Natural killer cell (primary cell): Measurements from ENCODE around the gene CUL1. TPM values are rescaled to one million over a fixed set of nuclear protein-coding genes. Genes with fewer than 3 reads are reported as not detected.
"Not testable (repeated sequence)": the region's sequence is repeated elsewhere in the genome, so short reads cannot be mapped to it uniquely, and the experiment has no call there.

Source experiments
- ATAC-seq, 3 donors: fragments of 150-1000 bp in 2 of 3; fragments of 200-7000 bp in 1 of 3; cut with Tn5 transposase; 1 replicate in 1 of 3; 2 replicates in 2 of 3; pipeline ENCODE4 v1.10.0; 2021; ENCODE audit warnings: mild to moderate bottlenecking in 2 of 3, moderate library complexity in 2 of 3
- DNase-seq, 2 donors: peaks; one replicate each; pipeline versions ENCODE4 v3.0.0 to v3.0.0-alpha.2; 2013 to 2021; ENCODE audit warnings: mixed read lengths in 1 of 2
- H3K27ac ChIP-seq: one replicate; pipeline ENCODE4 v1.5.1; 2013; ENCODE audit warnings: mild to moderate bottlenecking, low read length
- H3K27me3 ChIP-seq: one replicate; pipeline ENCODE4 v1.6.1; 2013; ENCODE audit warnings: low read length; ENCODE audit not compliant: control insufficient read depth, insufficient read depth
- H3K36me3 ChIP-seq: one replicate; pipeline ENCODE4 v1.6.1; 2013; ENCODE audit warnings: low read length; ENCODE audit not compliant: control insufficient read depth, insufficient read depth
- H3K4me1 ChIP-seq: one replicate; pipeline ENCODE4 v1.6.1; 2013; ENCODE audit warnings: low read length; ENCODE audit not compliant: control insufficient read depth, insufficient read depth
- H3K4me3 ChIP-seq: one replicate; pipeline ENCODE4 v1.5.1; 2013; ENCODE audit warnings: low read length
- H3K9me3 ChIP-seq: one replicate; pipeline ENCODE4 v1.6.1; 2013; ENCODE audit warnings: low read length; ENCODE audit not compliant: control insufficient read depth, insufficient read depth
- H3K27ac Mint-ChIP-seq, 2 donors: one replicate each; pipeline ENCODE4 v1.8.0; 2022; ENCODE audit warnings: mild to moderate bottlenecking in 2 of 2, mixed read lengths in 2 of 2, moderate library complexity in 1 of 2
- H3K27me3 Mint-ChIP-seq, 2 donors: one replicate each; pipeline ENCODE4 v1.8.0; 2022; ENCODE audit warnings: low read depth in 2 of 2, mixed read lengths in 2 of 2
- H3K36me3 Mint-ChIP-seq: one replicate; pipeline ENCODE4 v1.8.0; 2022; ENCODE audit warnings: mixed read lengths
- H3K4me1 Mint-ChIP-seq, 2 donors: one replicate each; pipeline ENCODE4 v1.8.0; 2022; ENCODE audit warnings: mixed read lengths in 2 of 2
- H3K4me3 Mint-ChIP-seq: one replicate; pipeline ENCODE4 v1.8.0; 2022; ENCODE audit warnings: mild to moderate bottlenecking, moderate library complexity, mixed read lengths
- H3K9me3 Mint-ChIP-seq, 2 donors: one replicate each; pipeline ENCODE4 v1.8.0; 2022; ENCODE audit warnings: mixed read lengths in 2 of 2
- WGBS: methylation state at CpG from one replicate; pipeline ENCODE4 v1.1.7; 2013; ENCODE audit warnings: missing lambda C conversion rate; ENCODE audit not compliant: insufficient coverage; 5-methylcytosine and 5-hydroxymethylcytosine counted together
- intact Hi-C: fragments of 100-400 bp; cut with micrococcal nuclease; formaldehyde crosslinking; loops from one replicate; pipeline ENCODE4 v1.14.2; 2022
- total RNA-seq, 4 donors: library from RNA; stranded (reverse); fragments of 120-200 nt in 1 of 4; gene quantifications; one replicate each; pipeline versions ENCODE4 v1.2.3 to v1.2.4, GENCODE V29; 2013 to 2022
- TF ChIP-seq, protein P1 (sequence below): fragments of 200-600 bp; IDR thresholded peaks from one replicate; pipeline ENCODE4 v1.8.0; 2022; ENCODE audit warnings: antibody characterized with exemption

CUL1 gene
- total RNA-seq, 3 donors from 2014 or later (not counting 1 experiment from before 2014, with no cell fraction given): 37.4 to 45.1 (median 43.2) TPM

DNA sequence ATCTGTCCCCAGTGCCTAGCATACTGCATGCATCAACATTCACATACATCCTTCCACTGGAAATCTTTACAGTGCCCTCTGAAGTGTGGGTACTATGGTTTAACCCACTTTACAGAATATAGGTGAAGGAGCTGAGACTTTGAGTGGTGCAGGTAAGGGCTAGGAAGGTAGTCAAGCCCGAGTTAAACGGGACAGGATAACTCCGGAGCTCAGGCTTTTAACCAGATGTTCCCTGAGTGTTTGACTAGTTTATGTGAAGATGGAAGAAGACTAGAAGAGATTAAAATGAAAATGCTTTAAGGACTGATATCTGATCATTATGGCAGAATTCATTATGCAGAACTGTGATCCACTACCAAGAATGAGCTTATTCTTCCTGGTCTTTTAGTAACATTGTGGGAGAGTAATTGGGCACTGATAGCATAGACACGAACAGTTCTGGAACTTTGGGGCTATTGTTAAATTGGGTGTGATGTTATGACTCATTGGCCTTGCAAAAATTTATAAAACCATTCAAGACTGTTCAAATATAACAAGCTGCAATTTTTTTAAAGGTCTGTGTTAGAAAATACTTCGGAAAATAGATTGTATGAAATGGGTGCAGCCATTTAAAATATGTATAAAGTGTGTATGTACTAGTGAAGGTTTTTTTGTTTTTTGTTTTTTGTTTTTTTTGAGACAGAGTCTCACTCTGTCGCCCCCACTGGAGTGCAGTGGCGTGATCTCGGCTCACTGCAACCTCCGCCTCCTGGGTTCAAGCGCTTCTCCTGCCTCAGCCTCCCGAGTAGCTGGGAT lies 4.4 kb downstream of the CUL1 start:
- peaks cover 59 to 63% of the 10 kb centered on the region in 2 donors for H3K4me1 Mint-ChIP-seq
- ATAC-seq: no peak
- Histone ChIP-seq H3K4me1 (peaks cover 21% of the 10 kb centered on the region), H3K4me3 (no peak overlapping the region), H3K36me3 (no peaks in the 10 kb centered on the region), H3K27me3 (no peaks in the 10 kb centered on the region), H3K9me3 (no peaks in the 10 kb centered on the region), H3K27ac (no peak overlapping the region)
- no peak overlapping the region for H3K4me3 Mint-ChIP-seq
- H3K9me3 Mint-ChIP-seq: no peaks in the 10 kb centered on the region
- no peak for DNase-seq
- H3K27ac Mint-ChIP-seq: no peak overlapping the region
- TF ChIP-seq, protein P1, sequence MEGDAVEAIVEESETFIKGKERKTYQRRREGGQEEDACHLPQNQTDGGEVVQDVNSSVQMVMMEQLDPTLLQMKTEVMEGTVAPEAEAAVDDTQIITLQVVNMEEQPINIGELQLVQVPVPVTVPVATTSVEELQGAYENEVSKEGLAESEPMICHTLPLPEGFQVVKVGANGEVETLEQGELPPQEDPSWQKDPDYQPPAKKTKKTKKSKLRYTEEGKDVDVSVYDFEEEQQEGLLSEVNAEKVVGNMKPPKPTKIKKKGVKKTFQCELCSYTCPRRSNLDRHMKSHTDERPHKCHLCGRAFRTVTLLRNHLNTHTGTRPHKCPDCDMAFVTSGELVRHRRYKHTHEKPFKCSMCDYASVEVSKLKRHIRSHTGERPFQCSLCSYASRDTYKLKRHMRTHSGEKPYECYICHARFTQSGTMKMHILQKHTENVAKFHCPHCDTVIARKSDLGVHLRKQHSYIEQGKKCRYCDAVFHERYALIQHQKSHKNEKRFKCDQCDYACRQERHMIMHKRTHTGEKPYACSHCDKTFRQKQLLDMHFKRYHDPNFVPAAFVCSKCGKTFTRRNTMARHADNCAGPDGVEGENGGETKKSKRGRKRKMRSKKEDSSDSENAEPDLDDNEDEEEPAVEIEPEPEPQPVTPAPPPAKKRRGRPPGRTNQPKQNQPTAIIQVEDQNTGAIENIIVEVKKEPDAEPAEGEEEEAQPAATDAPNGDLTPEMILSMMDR: no peak
- intact Hi-C loops: loop anchor here (10.0 kb wide), 2 partner anchors 182 to 242 kb away; partner anchors contain the start of gene EZH2
- 89% methylated on average over 11 of the region's 11 CpGs for WGBS
- no peaks in the 10 kb centered on the region for H3K27me3 Mint-ChIP-seq
- H3K36me3 Mint-ChIP-seq: no peaks in the 10 kb centered on the region

DNA sequence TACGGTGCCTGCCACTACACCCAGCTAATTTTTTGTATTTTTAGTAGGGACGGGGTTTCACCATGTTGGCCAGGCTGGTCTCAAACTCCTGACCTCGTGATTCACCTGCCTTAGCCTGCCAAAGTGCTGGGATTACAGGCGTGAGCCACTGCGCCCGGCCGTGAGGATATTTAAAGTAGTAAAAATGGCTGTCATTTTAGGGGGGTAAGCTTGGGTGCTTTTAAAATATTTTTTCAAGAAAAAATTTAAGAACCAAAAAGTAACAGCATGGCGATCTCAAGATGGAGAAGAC lies 4.9 kb downstream of the CUL1 start:
- not testable (repeated sequence) for H3K9me3 Mint-ChIP-seq, H3K4me3 ChIP-seq, DNase-seq, H3K36me3 Mint-ChIP-seq, H3K27ac Mint-ChIP-seq, H3K4me3 Mint-ChIP-seq, ATAC-seq, H3K27ac ChIP-seq, H3K36me3 ChIP-seq, H3K9me3 ChIP-seq, H3K27me3 ChIP-seq, H3K27me3 Mint-ChIP-seq
- intact Hi-C loops: loop anchor here (10.0 kb wide), 2 partner anchors 181 to 241 kb away; partner anchors contain the start of gene EZH2
- peaks cover 25% of the 10 kb centered on the region for H3K4me1 ChIP-seq
- WGBS: 95% methylated on average over 7 of the region's 8 CpGs
- H3K4me1 Mint-ChIP-seq: peaks cover 65 to 69% of the 10 kb centered on the region in 2 donors

DNA sequence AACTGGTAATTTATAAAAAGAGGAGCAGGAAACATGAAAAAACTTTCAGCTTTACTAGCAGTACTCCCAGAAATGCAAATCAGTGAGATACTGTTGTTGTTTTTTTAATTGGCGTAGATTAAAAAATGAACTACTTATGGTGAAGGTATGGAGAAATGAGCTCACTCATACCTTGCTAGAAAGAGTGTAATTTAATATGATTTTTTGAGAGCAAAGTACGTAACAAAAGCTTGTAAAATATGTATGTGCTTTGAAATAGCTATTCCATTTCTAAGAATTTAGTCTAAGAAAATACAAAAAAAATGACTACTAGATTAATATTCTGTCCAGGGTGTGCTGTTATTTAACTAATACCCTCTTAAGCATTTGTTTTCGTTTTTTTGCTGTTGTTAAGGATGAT lies 5.5 kb downstream of the CUL1 start:
- Histone ChIP-seq H3K4me1 (peaks cover 25% of the 10 kb centered on the region), H3K27me3 (no peaks in the 10 kb centered on the region), H3K9me3 (no peaks in the 10 kb centered on the region), H3K27ac (no peak overlapping the region), H3K4me3 (no peak overlapping the region), H3K36me3 (no peaks in the 10 kb centered on the region)
- DNase-seq (no peak), ATAC-seq (no peak)
- H3K9me3 Mint-ChIP-seq: no peaks in the 10 kb centered on the region
- intact Hi-C loops: loop anchor here (10.0 kb wide), 2 partner anchors 181 to 241 kb away; partner anchors contain the start of gene EZH2
- no peaks in the 10 kb centered on the region for H3K27me3 Mint-ChIP-seq
- TF ChIP-seq, protein P1: no peak
- H3K27ac Mint-ChIP-seq: no peak overlapping the region
- H3K4me1 Mint-ChIP-seq: peaks cover 71 to 75% of the 10 kb centered on the region in 2 donors
- H3K36me3 Mint-ChIP-seq: no peaks in the 10 kb centered on the region
- WGBS: 100% methylated on average over 1 of the region's 3 CpGs
- H3K4me3 Mint-ChIP-seq: no peak overlapping the region

DNA sequence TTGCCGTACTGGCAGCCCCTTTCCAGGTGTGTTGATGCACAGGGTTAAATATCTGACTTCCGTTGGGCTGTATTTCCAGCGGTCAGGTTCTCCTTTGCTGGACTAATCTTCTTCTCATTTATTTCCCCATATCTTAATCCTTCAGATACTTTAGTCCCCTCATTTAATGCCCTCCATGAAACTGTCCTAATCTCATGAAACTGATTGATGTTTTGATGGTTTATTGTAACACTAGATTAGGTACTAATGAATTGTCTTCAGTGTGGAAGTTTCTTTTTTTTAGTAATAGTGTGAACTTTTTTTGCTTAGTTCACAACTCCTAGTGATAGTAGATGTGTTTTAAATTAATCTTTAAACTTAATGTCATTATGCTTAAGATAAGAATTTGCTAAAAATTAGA lies 6.3 kb downstream of the CUL1 start:
- Histone ChIP-seq H3K36me3 (no peaks in the 10 kb centered on the region), H3K4me1 (peaks cover 29% of the 10 kb centered on the region), H3K9me3 (no peaks in the 10 kb centered on the region), H3K27ac (no peak overlapping the region), H3K4me3 (no peak overlapping the region), H3K27me3 (no peaks in the 10 kb centered on the region)
- TF ChIP-seq, protein P1: no peak
- H3K27me3 Mint-ChIP-seq: no peaks in the 10 kb centered on the region
- peaks cover 75 to 78% of the 10 kb centered on the region in 2 donors for H3K4me1 Mint-ChIP-seq
- no peak overlapping the region for H3K4me3 Mint-ChIP-seq
- no peaks in the 10 kb centered on the region for H3K9me3 Mint-ChIP-seq
- no peak for ATAC-seq
- no peak overlapping the region for H3K27ac Mint-ChIP-seq
- intact Hi-C loops: loop anchor here (10.0 kb wide), 2 partner anchors 180 to 240 kb away; partner anchors contain the start of gene EZH2
- H3K36me3 Mint-ChIP-seq: no peaks in the 10 kb centered on the region
- no peak for DNase-seq
- WGBS: 79% methylated on average over 3 of the region's 3 CpGs
